Raji (cell line): Measurements from ENCODE around the gene KLF13.

Experiments
- POLR2A ChIP-seq: IDR thresholded peaks from 2 replicates; pipeline ENCODE4 v1.6.1; 2011; ENCODE audit warnings: low read depth, low read length, control low read depth; ENCODE audit not compliant: insufficient read depth

The KLF13 gene

DNA sequence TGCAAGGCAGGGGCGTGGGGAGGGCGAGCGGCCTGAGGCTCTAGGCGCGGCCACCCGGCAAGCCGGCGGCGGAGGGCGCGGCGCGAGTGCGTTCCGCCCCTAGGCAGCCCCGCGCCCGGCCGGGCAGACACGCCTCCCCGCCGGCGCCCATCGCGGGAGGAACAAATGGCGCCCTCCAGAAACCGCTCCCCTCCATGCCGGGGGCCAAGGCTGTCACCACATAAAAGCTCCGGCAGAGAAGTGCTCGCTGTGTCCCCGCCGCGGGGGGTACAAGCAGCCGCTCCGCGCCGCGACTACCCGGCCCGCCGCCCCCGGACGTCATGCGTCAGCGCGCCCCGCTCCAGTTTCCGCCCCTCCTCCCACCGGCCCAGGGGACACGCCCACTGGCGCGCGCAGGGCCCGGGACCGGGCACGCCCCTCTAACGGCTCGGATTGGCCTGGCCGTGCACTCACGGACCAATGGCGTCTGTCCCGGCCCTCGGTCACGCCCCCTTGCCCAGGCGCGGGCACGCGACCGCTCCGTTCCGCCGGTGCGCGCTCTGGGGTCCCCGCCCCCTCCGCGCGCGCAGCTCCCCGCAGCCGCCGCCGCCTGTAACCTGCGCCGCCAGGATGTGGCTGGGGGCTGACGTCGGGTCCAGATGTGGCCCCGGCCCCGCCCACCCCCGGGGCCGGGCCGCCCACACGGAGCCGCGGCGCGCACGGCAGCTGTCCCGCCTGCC lies at the start of gene KLF13:
KLF13 (plus strand) TSS at position 680 of the 719 bp plus-strand sequence. CDS start 378 bp downstream, outside the sequence.
- peak; percentile 51 for TF ChIP-seq POLR2A

- TF ChIP-seq POLR2A, result no peak
These were observed 49.1 kb upstream of the KLF13 start for GRCh38 chr15:31277335-31278060.

DNA sequence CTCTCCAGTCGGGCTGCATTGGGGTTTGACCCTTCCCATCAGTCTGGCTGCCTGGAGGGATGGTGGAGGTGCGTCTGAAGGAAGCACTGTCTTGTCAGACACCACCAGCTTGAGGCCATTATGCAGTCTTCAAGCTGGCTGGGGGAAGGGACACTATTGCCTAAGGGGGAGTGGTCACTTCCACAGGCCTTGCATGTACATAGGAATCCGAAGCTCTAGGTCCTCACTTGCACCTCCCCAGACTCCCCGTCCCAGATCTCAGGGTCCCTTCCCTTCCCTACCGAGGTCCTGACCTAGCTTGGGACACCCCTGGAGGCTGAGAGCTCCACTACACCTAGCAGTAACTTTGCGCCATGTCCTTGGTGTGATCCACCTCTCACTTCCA lies 48.6 kb upstream of the KLF13 start:
- TF ChIP-seq POLR2A, result no peak

DNA sequence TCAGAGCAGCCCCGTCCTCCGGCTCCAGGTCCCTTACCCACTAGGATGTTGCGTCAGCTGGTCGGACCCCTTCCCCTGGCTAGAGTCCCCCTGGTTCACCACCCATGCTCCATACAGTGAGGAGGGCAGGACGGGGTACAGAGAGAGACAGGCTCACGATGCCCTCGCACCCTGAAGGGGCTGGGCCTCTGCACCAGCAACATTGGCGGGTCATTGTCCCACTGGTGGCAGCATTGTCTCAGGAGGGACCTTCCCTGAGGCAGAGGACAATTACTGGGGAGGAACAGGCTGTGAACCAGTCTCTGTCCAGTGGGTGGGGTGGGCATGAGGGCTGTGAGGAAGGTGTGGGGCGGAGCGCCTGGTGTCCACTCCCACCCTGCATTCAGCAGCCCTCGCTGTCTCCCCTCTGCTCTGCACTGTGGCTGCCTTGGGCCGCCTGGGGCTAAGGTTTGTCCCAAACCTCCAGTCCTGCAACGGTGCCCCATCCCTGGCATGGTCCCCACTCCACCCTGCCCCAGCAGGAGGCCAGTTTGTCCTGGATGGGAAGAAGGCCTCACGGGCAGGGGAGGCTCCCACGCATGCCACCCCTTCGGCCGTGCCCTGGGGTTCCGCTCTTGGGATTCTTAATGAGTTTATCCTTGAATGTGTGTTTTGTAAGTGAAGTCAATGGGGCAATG lies 48.0 kb upstream of the KLF13 start:
- TF ChIP-seq POLR2A, result no peak

- no peak for TF ChIP-seq POLR2A
These were observed 47.2 kb upstream of the KLF13 start for GRCh38 chr15:31279221-31280045.

DNA sequence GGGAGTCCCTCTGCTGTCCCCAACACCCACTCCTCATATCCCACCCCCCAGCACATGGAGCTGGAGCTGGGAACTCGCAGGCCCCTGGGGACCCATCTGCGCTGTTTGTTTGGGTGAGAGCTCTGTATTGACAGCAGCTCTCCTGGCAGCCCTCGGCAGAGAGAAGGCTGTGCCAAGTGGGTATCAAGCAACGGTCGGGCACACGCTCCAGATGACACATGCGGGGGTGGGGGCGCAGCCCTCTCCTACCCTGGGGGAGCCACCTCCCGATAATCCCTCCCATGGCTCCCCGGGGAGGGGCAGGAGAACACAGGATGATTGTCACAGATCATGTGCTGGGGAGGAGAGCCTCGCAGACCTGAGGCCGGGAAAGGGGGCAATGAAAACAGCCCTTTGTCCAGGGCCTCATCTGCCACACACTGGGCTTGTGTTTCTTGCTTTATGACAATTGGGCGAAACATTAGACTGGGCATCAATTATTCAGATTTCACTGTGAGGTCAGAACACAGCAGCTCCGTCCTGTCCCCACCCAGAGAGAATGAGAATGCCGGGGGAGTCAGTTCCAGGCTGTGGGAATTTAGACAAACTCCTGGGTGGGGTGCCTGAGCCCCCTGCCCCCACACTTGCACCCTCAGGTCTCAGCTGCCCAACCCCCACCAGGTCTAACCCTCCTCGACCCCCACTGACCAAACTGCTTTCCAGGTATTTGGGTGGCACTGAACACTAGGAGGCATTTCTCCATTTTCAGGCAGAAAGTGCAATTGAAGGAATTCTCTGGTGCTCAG lies 46.4 kb upstream of the KLF13 start:
- TF ChIP-seq POLR2A, result no peak

GRCh38 chr15:31280831-31281216 lies 45.8 kb upstream of the KLF13 start:
- TF ChIP-seq POLR2A, result no peak

GRCh38 chr15:31283043-31283442 lies 43.6 kb upstream of the KLF13 start:
- TF ChIP-seq POLR2A, result no peak

- TF ChIP-seq POLR2A, result no peak
These were observed 40.8 kb upstream of the KLF13 start for GRCh38 chr15:31285772-31286261.

- no peak for TF ChIP-seq POLR2A
These were observed 35.5 kb upstream of the KLF13 start for GRCh38 chr15:31291048-31291578.

DNA sequence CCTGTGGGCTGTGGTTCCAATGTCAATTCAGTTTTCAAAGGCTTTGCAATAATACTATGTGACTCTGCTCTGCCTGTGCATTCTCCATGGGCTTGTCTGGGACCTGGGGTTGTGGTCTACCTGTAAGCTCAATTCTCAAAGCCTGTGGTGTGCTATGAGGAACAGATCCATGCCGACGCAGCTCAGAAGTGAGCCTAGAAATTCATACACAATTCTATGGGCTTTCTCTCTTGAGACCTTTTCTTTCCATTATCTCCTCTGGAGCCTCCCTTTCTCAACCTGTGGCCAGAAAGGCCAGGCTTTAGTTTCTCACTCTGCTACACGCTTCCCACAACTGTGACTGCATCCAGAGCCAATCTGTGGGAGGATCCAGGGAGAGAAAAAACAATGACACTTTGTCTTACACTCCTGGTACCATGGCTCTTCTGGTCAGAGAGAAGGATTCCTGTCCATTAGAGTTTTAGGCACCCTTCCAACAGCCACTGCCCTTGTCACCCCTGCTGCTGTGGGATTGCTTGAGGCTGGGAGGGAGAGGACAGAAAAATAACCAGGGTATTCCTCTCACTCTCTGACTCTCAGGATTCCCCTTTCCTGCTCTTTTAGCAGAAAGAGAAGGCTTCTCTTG lies 34.1 kb upstream of the KLF13 start:
- TF ChIP-seq POLR2A, result no peak

GRCh38 chr15:31293655-31294054 lies 33.0 kb upstream of the KLF13 start:
- no peak for TF ChIP-seq POLR2A

GRCh38 chr15:31294067-31294466 lies 32.6 kb upstream of the KLF13 start:
- no peak for TF ChIP-seq POLR2A

DNA sequence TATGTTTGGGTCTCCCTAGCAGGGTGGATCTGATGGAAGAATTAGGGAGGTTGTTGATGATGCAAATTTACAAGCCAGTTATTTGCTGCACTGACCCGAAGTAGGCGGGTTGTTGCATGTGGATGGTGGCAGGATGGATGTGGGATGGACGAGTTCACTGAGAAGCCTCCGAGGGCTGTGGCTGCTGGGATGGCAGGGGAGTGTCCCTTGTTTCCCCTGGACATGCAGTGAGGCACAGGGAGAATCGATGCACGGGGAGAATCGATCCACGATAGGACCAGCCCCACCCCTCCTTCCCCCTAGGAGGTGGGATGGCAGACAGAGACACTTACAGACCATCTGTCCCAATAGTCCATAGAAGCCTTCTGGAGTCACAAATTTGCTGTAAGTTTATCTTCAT lies 31.0 kb upstream of the KLF13 start:
- no peak for TF ChIP-seq POLR2A

DNA sequence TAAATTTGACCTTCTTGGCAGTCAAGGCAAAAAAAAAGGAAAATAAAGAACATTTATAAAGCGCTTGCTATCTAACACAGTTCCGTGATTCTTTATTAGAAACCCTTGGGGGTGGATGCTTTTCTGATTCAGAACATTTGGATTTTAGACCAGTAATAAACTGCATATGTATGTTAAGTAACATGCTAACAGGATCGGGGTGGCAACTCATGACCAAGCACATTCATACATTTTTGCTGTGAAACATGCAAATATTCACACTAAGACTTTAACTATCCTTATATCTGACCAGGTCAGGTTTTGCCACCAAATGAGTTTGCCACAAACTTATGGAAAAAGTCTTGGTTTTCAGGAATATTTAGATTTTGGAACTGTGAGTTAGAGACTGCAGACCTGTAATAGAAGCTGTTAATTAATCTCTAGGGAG lies 30.4 kb upstream of the KLF13 start:
- no peak for TF ChIP-seq POLR2A
